ENCODE data around the gene GYPA.
"Not testable (repeated sequence)": the region's sequence is repeated elsewhere in the genome, so short reads cannot be mapped to it uniquely, and the experiment has no call there.

- not testable (repeated sequence) for TF ChIP-seq YY1 (tag by site-specific recombination; IDR thresholded peaks at IDR 0.05); OSR2 (tag by site-specific recombination; IDR thresholded peaks at IDR 0.05); ZNF24 (tag by site-specific recombination; IDR thresholded peaks at IDR 0.05); ZNF223 (tag by site-specific recombination; IDR thresholded peaks at IDR 0.05); ZNF155 (tag by site-specific recombination; IDR thresholded peaks at IDR 0.05); CTCF (tag by site-specific recombination; IDR thresholded peaks at IDR 0.05); REST (tag by site-specific recombination; IDR thresholded peaks at IDR 0.05); SALL2 (tag by site-specific recombination; IDR thresholded peaks at IDR 0.05; ENCODE audit: borderline replicate concordance); BCL11A (tag by site-specific recombination; IDR thresholded peaks at IDR 0.05; ENCODE audit: low read depth)
Measured at GRCh38 chr4:144138239-144138638, 2.3 kb downstream of the GYPA start.
